WERI-Rb-1 (cell line): ENCODE data around the gene KMT5B.

ENCODE experiments used
- DNase-seq: peaks from one replicate; pipeline ENCODE4 v3.0.0-alpha.2; 2020
- H3K27ac ChIP-seq: fragments of 250-450 bp; sonication (Bioruptor Pico); 2 replicates; pipeline ENCODE4 v1.5.1; 2020; ENCODE audit warnings: mild to moderate bottlenecking, moderate library complexity
- H3K27me3 ChIP-seq: fragments of 250-450 bp; sonication (Bioruptor Pico); 2 replicates; pipeline ENCODE4 v1.5.1; 2021; ENCODE audit warnings: mild to moderate bottlenecking, low read depth, moderate library complexity; ENCODE audit not compliant: insufficient read depth, severe bottlenecking
- H3K36me3 ChIP-seq: fragments of 250-450 bp; sonication (Bioruptor Pico); 2 replicates; pipeline ENCODE4 v1.5.1; 2020; ENCODE audit warnings: mild to moderate bottlenecking, moderate library complexity
- H3K4me3 ChIP-seq: 2 replicates; pipeline ENCODE4 v1.5.1; 2011; ENCODE audit warnings: low read depth, mild to moderate bottlenecking, control low read depth, low read length
- H3K9me3 ChIP-seq: fragments of 250-450 bp; sonication (Bioruptor Pico); 2 replicates; pipeline ENCODE4 v1.5.1; 2021; ENCODE audit warnings: mild to moderate bottlenecking, moderate library complexity; ENCODE audit not compliant: severe bottlenecking
- CTCF ChIP-seq: IDR thresholded peaks from 2 replicates; pipeline ENCODE4 v1.5.1; 2011; ENCODE audit warnings: low read depth, mild to moderate bottlenecking, control low read depth, inconsistent platforms, low read length

KMT5B gene

GRCh38 chr11:68146010-68146540 is 67.0 kb downstream of the KMT5B start:
- H3K9me3 ChIP-seq: no peaks in the 10 kb centered on the region
- H3K36me3 ChIP-seq: no peaks in the 10 kb centered on the region
- TF ChIP-seq CTCF: no peak
- H3K4me3 ChIP-seq: no peak overlapping the region
- H3K27me3 ChIP-seq: no peaks in the 10 kb centered on the region
- H3K27ac ChIP-seq: no peak overlapping the region
- no peak for DNase-seq

DNA sequence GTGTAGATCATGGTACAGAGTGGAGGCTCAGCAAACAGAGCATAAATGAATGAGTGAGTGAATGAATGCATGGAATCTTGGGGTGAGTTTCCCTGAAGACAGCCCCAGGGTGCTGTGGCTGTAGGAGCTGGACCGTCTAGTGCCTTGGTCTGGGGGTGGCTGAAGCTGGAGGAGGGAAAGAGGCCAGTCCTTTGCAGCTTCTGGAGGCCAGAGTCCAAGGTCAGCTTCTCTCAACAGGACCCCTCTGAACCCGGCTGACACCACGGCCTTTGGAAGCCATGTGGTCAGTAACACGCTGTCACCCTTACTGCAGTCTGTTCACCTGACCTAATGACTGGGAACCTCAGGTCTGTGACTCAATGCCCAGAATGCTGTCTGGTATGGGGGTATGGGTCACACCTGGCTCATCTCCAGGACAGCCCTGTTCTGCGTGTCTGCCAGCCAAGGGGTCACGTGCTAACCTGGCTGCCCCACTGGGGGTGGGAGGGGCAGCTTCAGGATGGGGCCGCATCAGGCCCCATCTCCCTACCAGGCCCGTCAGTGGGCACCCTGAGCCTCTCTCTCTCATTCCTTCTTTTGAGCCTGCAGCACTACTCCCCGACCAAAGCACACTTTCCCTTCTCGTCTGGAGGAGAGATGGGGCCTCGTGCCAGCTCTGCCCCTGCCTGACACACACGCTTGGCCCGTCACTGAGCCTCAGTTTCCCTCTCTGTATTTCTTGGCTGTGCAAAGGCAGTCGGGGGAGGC is 67.8 kb downstream of the KMT5B start:
- DNase-seq: no peak
- Histone ChIP-seq H3K27ac (no peak overlapping the region), H3K36me3 (no peaks in the 10 kb centered on the region), H3K27me3 (no peaks in the 10 kb centered on the region), H3K4me3 (no peak overlapping the region), H3K9me3 (no peaks in the 10 kb centered on the region)
- TF ChIP-seq CTCF: no peak

DNA sequence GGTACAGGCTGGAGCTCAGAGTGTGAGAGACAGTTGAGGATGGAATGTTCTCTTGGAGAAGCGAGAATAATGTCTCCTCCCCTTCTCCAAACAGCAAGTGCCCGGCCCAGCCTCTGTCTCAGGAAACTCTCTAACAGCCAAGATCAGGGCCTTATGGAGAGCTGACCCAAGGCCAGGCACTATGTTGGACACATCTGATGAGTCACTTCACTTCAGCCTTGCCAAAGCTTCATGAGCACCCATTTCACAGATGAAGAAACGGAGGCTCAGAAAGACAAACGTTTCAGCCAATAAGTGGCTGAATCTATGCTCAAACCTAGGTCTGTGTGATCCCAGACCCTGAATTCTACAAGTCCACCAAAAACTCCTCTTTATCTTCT is 69.8 kb downstream of the KMT5B start:
- TF ChIP-seq CTCF: no peak
- H3K36me3 ChIP-seq: no peaks in the 10 kb centered on the region
- no peak overlapping the region for H3K4me3 ChIP-seq
- no peaks in the 10 kb centered on the region for H3K27me3 ChIP-seq
- DNase-seq: no peak
- no peaks in the 10 kb centered on the region for H3K9me3 ChIP-seq
- no peak overlapping the region for H3K27ac ChIP-seq

DNA sequence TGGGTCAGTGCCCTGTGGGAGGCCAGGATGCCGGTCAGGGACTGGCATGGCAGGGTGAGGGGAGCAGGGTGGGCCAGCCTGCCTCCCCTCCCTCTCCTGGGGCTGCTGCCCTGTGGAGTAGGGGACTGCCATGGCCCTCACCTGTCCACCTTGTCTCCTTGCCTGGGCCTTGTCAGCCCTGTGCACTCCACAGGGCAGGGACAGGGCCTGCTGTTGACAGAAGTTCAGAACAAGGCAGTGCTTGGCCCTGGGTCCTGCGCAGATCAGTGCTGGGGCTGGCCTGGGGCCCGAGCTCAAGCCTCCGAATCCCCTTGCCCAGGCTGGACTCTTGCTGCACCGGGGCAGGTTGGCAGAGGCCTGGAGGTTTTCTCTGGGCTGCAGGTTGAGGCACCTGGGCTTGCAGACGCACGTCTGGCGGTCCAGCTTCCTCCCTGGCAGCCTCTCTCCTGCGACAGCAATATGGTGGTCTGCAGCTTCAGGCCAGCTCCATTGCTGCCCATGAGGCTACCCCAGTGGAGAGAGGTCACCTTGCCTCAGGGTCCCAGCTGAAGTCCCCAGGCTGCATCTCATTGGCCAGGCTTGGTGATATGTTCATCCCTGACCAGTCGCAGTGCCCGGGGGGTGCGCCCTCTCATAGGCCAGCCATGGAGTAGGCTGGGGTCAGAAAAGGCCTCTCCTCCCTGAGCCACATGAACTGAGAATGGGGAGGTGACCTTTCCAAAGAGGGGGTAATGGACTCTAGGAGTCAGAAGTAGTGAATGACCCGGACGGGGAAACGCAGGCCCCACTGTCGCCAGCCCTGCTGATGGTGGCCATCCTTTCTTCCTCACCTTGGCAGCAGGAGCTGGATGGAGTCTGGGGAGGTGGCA is 70.4 kb downstream of the KMT5B start:
- no peak overlapping the region for H3K4me3 ChIP-seq
- H3K27ac ChIP-seq: no peak overlapping the region
- DNase-seq: no peak
- no peaks in the 10 kb centered on the region for H3K27me3 ChIP-seq
- TF ChIP-seq CTCF: no peak
- H3K36me3 ChIP-seq: no peaks in the 10 kb centered on the region
- no peaks in the 10 kb centered on the region for H3K9me3 ChIP-seq

DNA sequence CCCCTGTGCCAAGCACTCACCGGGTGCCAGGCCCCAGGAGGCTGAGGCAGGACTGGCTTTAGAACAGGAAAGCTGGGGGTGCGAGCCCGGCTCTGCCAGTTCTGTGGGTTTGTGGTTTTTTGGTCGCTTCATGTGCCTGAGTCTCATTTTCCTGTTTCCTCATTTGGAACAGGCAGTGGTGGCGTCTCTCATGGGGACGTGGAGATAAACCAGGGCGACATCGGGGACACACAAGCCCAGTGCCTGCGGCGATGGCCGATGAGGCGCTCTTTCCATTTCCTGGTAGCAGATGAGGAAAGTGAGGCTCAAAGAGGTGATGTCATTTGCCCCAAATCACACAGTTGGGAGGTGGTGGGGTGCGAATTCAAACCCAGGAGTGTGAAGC is 71.1 kb downstream of the KMT5B start:
- Histone ChIP-seq H3K27ac (no peak overlapping the region), H3K4me3 (no peak overlapping the region), H3K9me3 (no peaks in the 10 kb centered on the region), H3K27me3 (no peaks in the 10 kb centered on the region), H3K36me3 (no peaks in the 10 kb centered on the region)
- no peak for TF ChIP-seq CTCF
- no peak for DNase-seq
